ENCODE measurements around the gene CRLF2. TPM values are rescaled to one million over a fixed set of nuclear protein-coding genes. Genes with fewer than 3 reads are reported as not detected.
"Not testable (repeated sequence)": the region's sequence is repeated elsewhere in the genome, so short reads cannot be mapped to it uniquely, and the experiment has no call there.

The CRLF2 gene, protein sequence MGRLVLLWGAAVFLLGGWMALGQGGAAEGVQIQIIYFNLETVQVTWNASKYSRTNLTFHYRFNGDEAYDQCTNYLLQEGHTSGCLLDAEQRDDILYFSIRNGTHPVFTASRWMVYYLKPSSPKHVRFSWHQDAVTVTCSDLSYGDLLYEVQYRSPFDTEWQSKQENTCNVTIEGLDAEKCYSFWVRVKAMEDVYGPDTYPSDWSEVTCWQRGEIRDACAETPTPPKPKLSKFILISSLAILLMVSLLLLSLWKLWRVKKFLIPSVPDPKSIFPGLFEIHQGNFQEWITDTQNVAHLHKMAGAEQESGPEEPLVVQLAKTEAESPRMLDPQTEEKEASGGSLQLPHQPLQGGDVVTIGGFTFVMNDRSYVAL
- total RNA-seq: under 1 TPM; 0.43 to 0.51 TPM

DNA sequence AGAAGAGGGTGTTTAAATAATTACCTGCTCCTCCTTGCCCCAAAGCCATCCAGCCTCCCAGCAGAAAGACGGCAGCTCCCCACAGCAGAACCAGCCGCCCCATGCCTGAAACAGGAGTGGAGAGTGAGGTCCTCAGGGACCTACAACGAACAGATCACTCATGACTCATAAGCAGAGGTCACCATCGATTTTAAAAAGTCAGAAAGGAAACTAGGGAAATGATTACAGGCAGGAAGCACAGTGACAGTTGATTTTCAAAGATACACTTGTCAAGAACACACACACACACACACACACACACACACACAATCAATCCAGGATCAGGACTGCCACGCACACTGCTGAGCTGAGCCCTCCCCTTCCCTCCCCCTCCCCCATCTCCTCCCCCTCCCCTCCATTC is at the start of gene CRLF2:
CRLF2 (minus strand) TSS at position 118 of the 400 bp plus-strand sequence; CDS start at position 103, 15 bp downstream.
- no peaks in the 10 kb centered on the region for H3K9me3 Mint-ChIP-seq
- peaks cover 22% of the 10 kb centered on the region for H3K27me3 Mint-ChIP-seq
- H3K4me1 Mint-ChIP-seq (ENCODE audit: low read depth): peaks cover 28% of the 10 kb centered on the region
- H3K36me3 Mint-ChIP-seq (ENCODE audit: low read depth): no peaks in the 10 kb centered on the region
- TF ChIP-seq, protein P1, sequence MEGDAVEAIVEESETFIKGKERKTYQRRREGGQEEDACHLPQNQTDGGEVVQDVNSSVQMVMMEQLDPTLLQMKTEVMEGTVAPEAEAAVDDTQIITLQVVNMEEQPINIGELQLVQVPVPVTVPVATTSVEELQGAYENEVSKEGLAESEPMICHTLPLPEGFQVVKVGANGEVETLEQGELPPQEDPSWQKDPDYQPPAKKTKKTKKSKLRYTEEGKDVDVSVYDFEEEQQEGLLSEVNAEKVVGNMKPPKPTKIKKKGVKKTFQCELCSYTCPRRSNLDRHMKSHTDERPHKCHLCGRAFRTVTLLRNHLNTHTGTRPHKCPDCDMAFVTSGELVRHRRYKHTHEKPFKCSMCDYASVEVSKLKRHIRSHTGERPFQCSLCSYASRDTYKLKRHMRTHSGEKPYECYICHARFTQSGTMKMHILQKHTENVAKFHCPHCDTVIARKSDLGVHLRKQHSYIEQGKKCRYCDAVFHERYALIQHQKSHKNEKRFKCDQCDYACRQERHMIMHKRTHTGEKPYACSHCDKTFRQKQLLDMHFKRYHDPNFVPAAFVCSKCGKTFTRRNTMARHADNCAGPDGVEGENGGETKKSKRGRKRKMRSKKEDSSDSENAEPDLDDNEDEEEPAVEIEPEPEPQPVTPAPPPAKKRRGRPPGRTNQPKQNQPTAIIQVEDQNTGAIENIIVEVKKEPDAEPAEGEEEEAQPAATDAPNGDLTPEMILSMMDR (IDR thresholded peaks at IDR 0.05): no peak
- ChIA-PET POLR2A (no interaction called here), CTCF (no interaction called here)
- H3K4me3 Mint-ChIP-seq: peak within 1 kb of the TSS; percentile 8
- DNase-seq (peak; percentile 41), ATAC-seq (peak; percentile 80)
- H3K27ac Mint-ChIP-seq: peak within 1 kb of the TSS; percentile 40
- intact Hi-C loops (cut with micrococcal nuclease): no loop called here

DNA sequence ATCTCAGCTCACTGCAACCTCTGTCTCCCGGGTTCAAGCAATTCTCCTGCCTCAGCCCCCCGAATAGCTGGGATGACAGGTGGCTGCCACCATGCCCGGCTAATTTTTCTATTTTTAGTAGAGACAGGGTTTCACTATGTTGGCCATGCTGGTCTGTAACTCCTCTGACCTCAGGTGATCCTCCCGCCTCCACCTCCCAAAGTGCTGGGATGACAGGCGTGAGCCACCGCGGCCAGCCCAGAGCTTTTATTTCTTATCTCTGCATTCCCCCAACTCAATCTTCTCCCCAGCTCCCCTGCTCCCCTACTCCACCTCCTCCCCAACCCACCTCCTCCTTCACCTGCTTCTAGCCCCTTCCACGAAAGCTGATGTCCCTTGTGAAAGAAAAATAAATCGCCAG is 49.3 kb upstream of the CRLF2 start:
- H3K4me1 Mint-ChIP-seq (ENCODE audit: low read depth); DNase-seq; intact Hi-C loops (cut with micrococcal nuclease); H3K9me3 Mint-ChIP-seq; H3K4me3 Mint-ChIP-seq; H3K27me3 Mint-ChIP-seq; POLR2A ChIA-PET; H3K27ac Mint-ChIP-seq; H3K36me3 Mint-ChIP-seq (ENCODE audit: low read depth); CTCF ChIA-PET; ATAC-seq: not testable (repeated sequence)

DNA sequence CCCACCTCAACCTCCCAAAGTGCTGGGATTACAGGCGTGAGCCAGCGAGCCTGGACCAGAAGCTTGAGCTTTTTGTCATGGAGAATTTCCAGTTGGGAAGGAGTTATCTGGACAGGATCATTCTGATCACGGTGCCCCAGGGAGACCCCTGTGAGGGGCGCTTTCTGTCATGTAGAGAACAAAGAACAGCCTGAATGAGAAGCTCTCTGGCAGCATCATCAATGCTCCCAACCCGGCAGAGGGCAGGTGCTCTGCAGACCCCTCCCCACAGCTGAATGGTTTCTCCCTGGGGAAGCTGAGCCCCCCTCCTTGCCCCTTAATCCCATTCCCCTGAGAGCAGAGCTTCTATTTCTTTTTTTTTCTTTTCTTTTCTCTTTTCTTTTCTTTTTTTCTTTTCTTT is 48.8 kb upstream of the CRLF2 start:
- ChIA-PET POLR2A (no interaction called here), CTCF (no interaction called here)
- H3K27ac Mint-ChIP-seq: no peak overlapping the region
- no peaks in the 10 kb centered on the region for H3K36me3 Mint-ChIP-seq (ENCODE audit: low read depth)
- H3K4me3 Mint-ChIP-seq: no peak overlapping the region
- intact Hi-C loops (cut with micrococcal nuclease): no loop called here
- ATAC-seq: no peak
- no peaks in the 10 kb centered on the region for H3K27me3 Mint-ChIP-seq
- no peaks in the 10 kb centered on the region for H3K9me3 Mint-ChIP-seq
- DNase-seq: no peak
- TF ChIP-seq, protein P1 (IDR thresholded peaks at IDR 0.05): no peak
- no peaks in the 10 kb centered on the region for H3K4me1 Mint-ChIP-seq (ENCODE audit: low read depth)

DNA sequence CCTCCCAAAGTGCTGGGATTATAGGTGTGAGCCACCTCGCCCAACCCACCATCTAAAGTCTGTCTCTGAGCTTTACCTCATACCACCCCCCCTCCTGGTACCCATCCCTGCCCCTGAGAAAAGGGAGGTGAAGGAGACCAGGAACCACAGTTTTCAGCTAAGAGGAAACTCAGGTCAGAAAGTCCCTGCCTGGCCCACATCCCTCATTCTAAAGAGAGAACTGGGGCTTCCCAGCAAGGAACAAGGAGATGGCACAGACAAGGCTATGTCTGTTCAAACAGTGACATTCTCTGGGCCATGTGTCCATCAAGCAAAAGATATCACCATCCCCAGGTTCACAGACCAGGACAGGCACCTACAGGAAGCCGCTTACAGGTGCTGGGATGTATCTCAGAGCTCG is 40.4 kb upstream of the CRLF2 start:
- H3K27ac Mint-ChIP-seq: no peak overlapping the region
- CTCF ChIA-PET: no interaction called here
- DNase-seq (no peak), ATAC-seq (no peak)
- no peak overlapping the region for H3K4me3 Mint-ChIP-seq
- TF ChIP-seq, protein P1 (IDR thresholded peaks at IDR 0.05): no peak
- H3K27me3 Mint-ChIP-seq: no peaks in the 10 kb centered on the region
- peaks cover 15% of the 10 kb centered on the region for H3K4me1 Mint-ChIP-seq (ENCODE audit: low read depth)
- no peaks in the 10 kb centered on the region for H3K36me3 Mint-ChIP-seq (ENCODE audit: low read depth)
- POLR2A ChIA-PET: no interaction called here
- intact Hi-C loops (cut with micrococcal nuclease): no loop called here
- peaks cover 3% of the 10 kb centered on the region for H3K9me3 Mint-ChIP-seq

DNA sequence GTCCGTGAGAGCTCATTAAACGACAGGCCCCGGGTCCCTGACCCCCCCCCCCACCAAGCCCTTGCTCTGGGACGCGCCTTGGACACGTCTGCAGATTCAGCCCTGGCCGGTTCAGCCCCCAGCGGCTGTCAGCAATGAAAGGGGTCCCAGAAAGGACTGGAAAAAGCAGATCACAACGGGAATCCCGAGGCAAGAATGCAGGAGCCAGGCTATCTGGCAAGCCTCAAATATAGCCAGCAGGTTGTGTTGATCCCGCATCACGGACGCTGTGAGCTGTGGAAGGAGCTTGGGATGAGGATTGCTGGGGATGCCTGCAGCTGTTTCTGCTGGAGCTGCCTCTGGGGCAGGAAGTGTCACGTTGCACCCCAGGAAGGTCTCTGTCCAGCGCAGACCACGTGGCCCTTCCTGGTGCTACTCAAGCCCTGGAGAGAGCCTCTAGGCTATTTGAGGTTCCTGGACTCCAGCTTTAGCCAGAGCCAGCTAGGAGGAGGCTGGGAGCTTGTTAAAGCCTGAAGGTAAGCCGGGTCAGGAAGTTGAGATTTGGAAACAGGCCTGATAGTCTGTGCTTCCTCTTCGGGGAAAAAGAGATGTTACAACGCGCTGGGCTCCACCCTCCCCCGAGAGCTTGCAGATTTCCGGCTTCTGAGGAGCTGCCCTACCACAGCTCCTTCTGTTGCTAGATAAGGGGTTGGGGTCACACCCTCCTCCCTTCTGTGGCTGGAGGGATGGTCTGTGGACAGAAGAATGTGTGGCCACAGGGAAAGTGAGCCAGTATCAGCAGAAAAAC is 36.8 kb upstream of the CRLF2 start:
- no peaks in the 10 kb centered on the region for H3K27me3 Mint-ChIP-seq
- ChIA-PET CTCF (no interaction called here), POLR2A (no interaction called here)
- peaks cover 3% of the 10 kb centered on the region for H3K9me3 Mint-ChIP-seq
- TF ChIP-seq, protein P1 (IDR thresholded peaks at IDR 0.05): no peak
- DNase-seq (peak; percentile 69), ATAC-seq (peak; percentile 72)
- H3K36me3 Mint-ChIP-seq (ENCODE audit: low read depth): no peaks in the 10 kb centered on the region
- H3K4me3 Mint-ChIP-seq: peak overlapping the region; percentile 24
- intact Hi-C loops (cut with micrococcal nuclease): no loop called here
- peak overlapping the region; percentile 79 for H3K27ac Mint-ChIP-seq
- peaks cover 19% of the 10 kb centered on the region for H3K4me1 Mint-ChIP-seq (ENCODE audit: low read depth)

Measured in activated CD8-positive, alpha-beta T cell treated with anti-CD3 and anti-CD28 coated beads for 36 hours (primary cell).